SK-N-SH (cell line): ENCODE results near the gene RNF138.

ENCODE experiments used
- GABPA ChIP-seq: IDR thresholded peaks from 2 replicates; pipeline ENCODE4 v1.4.0; 2012; ENCODE audit warnings: low read depth, mild to moderate bottlenecking
- RCOR1 ChIP-seq: fragments of 150-350 bp; IDR thresholded peaks from 2 replicates; pipeline ENCODE4 v1.6.1; 2017; ENCODE audit warnings: antibody characterized with exemption, low read length
- SMC3 ChIP-seq: IDR thresholded peaks from 2 replicates; pipeline ENCODE4 v1.6.1; 2012; ENCODE audit warnings: low read depth, low read length, improper control_type of control experiment
- TF ChIP-seq, protein P1 (sequence below): fragments of 200-600 bp; sonication (generic); IDR thresholded peaks from 2 replicates; pipeline ENCODE4 v1.6.1; 2017; ENCODE audit warnings: antibody characterized with exemption, mild to moderate bottlenecking, moderate library complexity
- TF ChIP-seq, protein P2 (sequence below): IDR thresholded peaks from 2 replicates; pipeline ENCODE4 v1.4.0; 2012; ENCODE audit warnings: low read depth, borderline replicate concordance
- TF ChIP-seq, protein P3 (sequence below): IDR thresholded peaks from 2 replicates; pipeline ENCODE4 v1.4.0; 2012; ENCODE audit warnings: low read depth, borderline replicate concordance
- TF ChIP-seq, protein P4 (sequence below): IDR thresholded peaks from 2 replicates; pipeline ENCODE4 v1.6.1; 2012; ENCODE audit warnings: mild to moderate bottlenecking, low read depth, low read length, moderate library complexity
- TF ChIP-seq, protein P5 (sequence below): IDR thresholded peaks from 2 replicates; pipeline ENCODE4 v1.4.0; 2012; ENCODE audit warnings: low read depth

DNA sequence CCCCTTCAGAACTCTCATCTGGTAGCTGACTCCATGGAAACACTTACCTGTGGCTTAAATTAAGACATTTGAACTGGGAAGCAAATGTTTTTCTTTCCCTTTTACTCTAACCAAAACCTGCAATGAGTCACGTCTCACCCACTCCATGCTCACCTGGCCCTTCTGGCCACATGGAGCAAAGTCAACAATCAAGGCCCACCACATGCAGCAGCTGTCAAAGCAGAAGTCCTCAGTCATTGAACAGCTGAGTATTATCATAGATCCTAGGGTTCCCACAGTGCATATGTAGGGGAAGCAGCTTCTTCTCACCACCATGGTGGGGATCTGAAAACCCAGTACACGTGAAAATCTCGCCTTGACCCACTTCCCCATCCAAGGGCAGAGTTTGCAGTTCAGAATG, 85.9 kb downstream of the RNF138 start:
- TF ChIP-seq RCOR1 (no peak), SMC3 (no peak), GABPA (no peak)
- TF ChIP-seq, protein P1, sequence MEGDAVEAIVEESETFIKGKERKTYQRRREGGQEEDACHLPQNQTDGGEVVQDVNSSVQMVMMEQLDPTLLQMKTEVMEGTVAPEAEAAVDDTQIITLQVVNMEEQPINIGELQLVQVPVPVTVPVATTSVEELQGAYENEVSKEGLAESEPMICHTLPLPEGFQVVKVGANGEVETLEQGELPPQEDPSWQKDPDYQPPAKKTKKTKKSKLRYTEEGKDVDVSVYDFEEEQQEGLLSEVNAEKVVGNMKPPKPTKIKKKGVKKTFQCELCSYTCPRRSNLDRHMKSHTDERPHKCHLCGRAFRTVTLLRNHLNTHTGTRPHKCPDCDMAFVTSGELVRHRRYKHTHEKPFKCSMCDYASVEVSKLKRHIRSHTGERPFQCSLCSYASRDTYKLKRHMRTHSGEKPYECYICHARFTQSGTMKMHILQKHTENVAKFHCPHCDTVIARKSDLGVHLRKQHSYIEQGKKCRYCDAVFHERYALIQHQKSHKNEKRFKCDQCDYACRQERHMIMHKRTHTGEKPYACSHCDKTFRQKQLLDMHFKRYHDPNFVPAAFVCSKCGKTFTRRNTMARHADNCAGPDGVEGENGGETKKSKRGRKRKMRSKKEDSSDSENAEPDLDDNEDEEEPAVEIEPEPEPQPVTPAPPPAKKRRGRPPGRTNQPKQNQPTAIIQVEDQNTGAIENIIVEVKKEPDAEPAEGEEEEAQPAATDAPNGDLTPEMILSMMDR: no peak
- TF ChIP-seq, protein P2, sequence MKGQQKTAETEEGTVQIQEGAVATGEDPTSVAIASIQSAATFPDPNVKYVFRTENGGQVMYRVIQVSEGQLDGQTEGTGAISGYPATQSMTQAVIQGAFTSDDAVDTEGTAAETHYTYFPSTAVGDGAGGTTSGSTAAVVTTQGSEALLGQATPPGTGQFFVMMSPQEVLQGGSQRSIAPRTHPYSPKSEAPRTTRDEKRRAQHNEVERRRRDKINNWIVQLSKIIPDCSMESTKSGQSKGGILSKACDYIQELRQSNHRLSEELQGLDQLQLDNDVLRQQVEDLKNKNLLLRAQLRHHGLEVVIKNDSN: no peak
- TF ChIP-seq, protein P3, sequence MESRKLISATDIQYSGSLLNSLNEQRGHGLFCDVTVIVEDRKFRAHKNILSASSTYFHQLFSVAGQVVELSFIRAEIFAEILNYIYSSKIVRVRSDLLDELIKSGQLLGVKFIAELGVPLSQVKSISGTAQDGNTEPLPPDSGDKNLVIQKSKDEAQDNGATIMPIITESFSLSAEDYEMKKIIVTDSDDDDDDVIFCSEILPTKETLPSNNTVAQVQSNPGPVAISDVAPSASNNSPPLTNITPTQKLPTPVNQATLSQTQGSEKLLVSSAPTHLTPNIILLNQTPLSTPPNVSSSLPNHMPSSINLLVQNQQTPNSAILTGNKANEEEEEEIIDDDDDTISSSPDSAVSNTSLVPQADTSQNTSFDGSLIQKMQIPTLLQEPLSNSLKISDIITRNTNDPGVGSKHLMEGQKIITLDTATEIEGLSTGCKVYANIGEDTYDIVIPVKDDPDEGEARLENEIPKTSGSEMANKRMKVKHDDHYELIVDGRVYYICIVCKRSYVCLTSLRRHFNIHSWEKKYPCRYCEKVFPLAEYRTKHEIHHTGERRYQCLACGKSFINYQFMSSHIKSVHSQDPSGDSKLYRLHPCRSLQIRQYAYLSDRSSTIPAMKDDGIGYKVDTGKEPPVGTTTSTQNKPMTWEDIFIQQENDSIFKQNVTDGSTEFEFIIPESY: no peak
- TF ChIP-seq, protein P4, sequence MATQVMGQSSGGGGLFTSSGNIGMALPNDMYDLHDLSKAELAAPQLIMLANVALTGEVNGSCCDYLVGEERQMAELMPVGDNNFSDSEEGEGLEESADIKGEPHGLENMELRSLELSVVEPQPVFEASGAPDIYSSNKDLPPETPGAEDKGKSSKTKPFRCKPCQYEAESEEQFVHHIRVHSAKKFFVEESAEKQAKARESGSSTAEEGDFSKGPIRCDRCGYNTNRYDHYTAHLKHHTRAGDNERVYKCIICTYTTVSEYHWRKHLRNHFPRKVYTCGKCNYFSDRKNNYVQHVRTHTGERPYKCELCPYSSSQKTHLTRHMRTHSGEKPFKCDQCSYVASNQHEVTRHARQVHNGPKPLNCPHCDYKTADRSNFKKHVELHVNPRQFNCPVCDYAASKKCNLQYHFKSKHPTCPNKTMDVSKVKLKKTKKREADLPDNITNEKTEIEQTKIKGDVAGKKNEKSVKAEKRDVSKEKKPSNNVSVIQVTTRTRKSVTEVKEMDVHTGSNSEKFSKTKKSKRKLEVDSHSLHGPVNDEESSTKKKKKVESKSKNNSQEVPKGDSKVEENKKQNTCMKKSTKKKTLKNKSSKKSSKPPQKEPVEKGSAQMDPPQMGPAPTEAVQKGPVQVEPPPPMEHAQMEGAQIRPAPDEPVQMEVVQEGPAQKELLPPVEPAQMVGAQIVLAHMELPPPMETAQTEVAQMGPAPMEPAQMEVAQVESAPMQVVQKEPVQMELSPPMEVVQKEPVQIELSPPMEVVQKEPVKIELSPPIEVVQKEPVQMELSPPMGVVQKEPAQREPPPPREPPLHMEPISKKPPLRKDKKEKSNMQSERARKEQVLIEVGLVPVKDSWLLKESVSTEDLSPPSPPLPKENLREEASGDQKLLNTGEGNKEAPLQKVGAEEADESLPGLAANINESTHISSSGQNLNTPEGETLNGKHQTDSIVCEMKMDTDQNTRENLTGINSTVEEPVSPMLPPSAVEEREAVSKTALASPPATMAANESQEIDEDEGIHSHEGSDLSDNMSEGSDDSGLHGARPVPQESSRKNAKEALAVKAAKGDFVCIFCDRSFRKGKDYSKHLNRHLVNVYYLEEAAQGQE: no peak
- TF ChIP-seq, protein P5, sequence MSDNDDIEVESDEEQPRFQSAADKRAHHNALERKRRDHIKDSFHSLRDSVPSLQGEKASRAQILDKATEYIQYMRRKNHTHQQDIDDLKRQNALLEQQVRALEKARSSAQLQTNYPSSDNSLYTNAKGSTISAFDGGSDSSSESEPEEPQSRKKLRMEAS: no peak
